ENCODE results near the gene SEC61G. TPM values are rescaled to one million over a fixed set of nuclear protein-coding genes. Genes with fewer than 3 reads are reported as not detected.

Gene SEC61G
- total RNA-seq, 4 donors from 2014 or later, result 226 to 422 (median 267) TPM

DNA sequence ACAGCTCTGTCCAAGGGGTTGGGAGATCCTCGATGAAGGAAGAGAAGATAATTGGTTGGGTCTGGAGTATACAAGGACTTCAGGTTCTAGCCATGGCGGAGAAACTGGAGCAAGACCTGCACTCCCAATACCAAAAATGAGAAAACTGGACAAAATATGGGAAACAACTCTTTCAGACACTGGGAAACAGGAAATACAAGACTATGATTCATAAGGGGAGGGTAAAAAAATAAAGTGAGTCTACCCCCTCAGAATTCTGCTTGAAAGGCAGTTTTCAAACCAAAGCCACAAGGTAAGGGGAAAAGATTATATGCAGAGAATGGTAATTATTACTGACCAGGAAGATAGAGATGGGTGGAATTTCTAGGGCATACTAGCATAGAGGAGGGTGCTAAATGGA is 10.2 kb upstream of the SEC61G start:
- intact Hi-C loops (cut with DNase I), result no loop called here
- whole genome bisulfite sequencing, 2 donors, result 90 to 92% methylated on average over 2 of the region's 2 CpGs
- Histone ChIP-seq H3K27ac (no peak overlapping the region), H3K4me1 (peaks cover 0 to 3% of the 10 kb centered on the region in 2 donors), H3K4me3 (replicated peaks in 1 of 3) (no peak overlapping the region), H3K36me3 (no peaks in the 10 kb centered on the region), H3K9me3 (no peaks in the 10 kb centered on the region), H3K27me3 (no peaks in the 10 kb centered on the region)
- no peak for DNase-seq
- TF ChIP-seq CTCF (IDR thresholded peaks at IDR 0.05) (no peak), POLR2A (IDR thresholded peaks at IDR 0.05) (no peak)

- intact Hi-C loops (cut with DNase I), result no loop called here
- DNase-seq, result no peak
- no peaks in the 10 kb centered on the region for H3K9me3 ChIP-seq
- H3K27ac ChIP-seq, result no peak overlapping the region
- no peak overlapping the region for H3K4me3 ChIP-seq (replicated peaks in 1 of 3)
- no peaks in the 10 kb centered on the region for H3K27me3 ChIP-seq
- peaks cover 0 to 4% of the 10 kb centered on the region in 2 donors for H3K4me1 ChIP-seq
- TF ChIP-seq POLR2A (IDR thresholded peaks at IDR 0.05), result no peak
- TF ChIP-seq CTCF (IDR thresholded peaks at IDR 0.05), result no peak
- H3K36me3 ChIP-seq, result no peaks in the 10 kb centered on the region
- WGBS, 2 donors, result 93 to 94% methylated on average over 9 of the region's 9 CpGs
These were observed 5.8 kb upstream of the SEC61G start for GRCh38 chr7:54764861-54765260.

DNA sequence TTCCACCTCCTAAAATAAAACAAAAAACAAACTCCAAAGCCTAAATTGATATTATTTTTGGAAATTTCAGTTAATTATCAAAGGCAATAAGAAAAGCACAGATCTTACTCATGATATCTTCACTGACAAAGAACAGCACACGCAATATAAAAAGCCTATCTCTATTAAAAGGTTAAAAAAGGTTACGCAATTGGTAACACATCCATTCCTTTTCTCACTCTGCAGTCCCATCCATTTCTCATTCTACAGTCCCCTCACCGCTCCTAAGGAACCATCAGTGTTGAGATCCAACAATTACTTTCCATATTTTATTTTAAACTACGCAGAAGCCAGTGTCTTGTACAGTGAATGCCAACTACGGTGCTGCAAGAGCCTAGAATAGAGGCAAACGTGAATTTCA is 1.3 kb downstream of the SEC61G start:
- no peak for TF ChIP-seq POLR2A (IDR thresholded peaks at IDR 0.05)
- no peak for TF ChIP-seq CTCF (IDR thresholded peaks at IDR 0.05)
- Histone ChIP-seq H3K36me3 (peaks cover 0 to 7% of the 10 kb centered on the region in 2 donors), H3K4me1 (peaks cover 19% of the 10 kb centered on the region in 2 donors), H3K27ac (no peak overlapping the region), H3K9me3 (no peaks in the 10 kb centered on the region), H3K4me3 (replicated peaks in 1 of 3) (peak overlapping the region in 2 of 3 donors; percentile 80 to 94), H3K27me3 (no peaks in the 10 kb centered on the region)
- no peak for DNase-seq
- intact Hi-C loops (cut with DNase I), result no loop called here
- WGBS, 2 donors, result 78 to 79% methylated on average over 6 of the region's 6 CpGs

DNA sequence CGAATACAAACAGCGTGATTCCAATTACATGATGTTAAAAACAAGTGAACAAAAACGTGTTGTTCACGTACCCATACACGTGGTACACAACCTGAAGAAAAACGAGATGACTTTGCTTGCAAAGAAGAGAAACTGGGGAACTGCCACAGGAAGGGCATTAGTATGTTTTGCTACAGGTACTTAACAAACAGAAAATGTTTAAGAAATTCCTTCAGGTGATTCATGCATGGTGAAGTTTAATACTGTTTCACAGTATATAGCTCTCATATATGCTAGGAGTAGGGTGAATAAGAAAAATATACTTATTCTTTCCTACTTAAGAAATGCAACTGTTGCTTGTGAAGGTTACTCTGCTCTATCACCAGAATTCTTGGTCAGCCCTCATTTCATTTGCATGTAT is 9.8 kb downstream of the SEC61G start:
- peak in 1 of 2 donors; percentile 15 for DNase-seq
- H3K4me1 ChIP-seq, result no peaks in the 10 kb centered on the region
- peak overlapping the region in 1 of 3 donors; percentile 39 for H3K27ac ChIP-seq
- 39 to 46% methylated on average over 6 of the region's 6 CpGs for WGBS, 2 donors
- H3K4me3 ChIP-seq (replicated peaks in 1 of 3), result no peak overlapping the region
- TF ChIP-seq POLR2A (IDR thresholded peaks at IDR 0.05) (no peak), CTCF (IDR thresholded peaks at IDR 0.05) (no peak)
- intact Hi-C loops (cut with DNase I), result no loop called here
- H3K36me3 ChIP-seq, result peaks cover 31 to 46% of the 10 kb centered on the region in 2 donors
- H3K27me3 ChIP-seq, result no peaks in the 10 kb centered on the region
- no peaks in the 10 kb centered on the region for H3K9me3 ChIP-seq

GRCh38 chr7:54747234-54747633 is 11.8 kb downstream of the SEC61G start:
- intact Hi-C loops (cut with DNase I), result no loop called here
- H3K9me3 ChIP-seq, result no peaks in the 10 kb centered on the region
- 94 to 96% methylated on average over 5 of the region's 5 CpGs for WGBS, 2 donors
- H3K27ac ChIP-seq, result no peak overlapping the region
- no peak overlapping the region for H3K4me3 ChIP-seq (replicated peaks in 1 of 3)
- H3K27me3 ChIP-seq, result no peaks in the 10 kb centered on the region
- H3K4me1 ChIP-seq, result no peaks in the 10 kb centered on the region
- no peak for TF ChIP-seq POLR2A (IDR thresholded peaks at IDR 0.05)
- no peak for TF ChIP-seq CTCF (IDR thresholded peaks at IDR 0.05)
- DNase-seq, result no peak
- H3K36me3 ChIP-seq, result peaks cover 31 to 36% of the 10 kb centered on the region in 2 donors

All from thyroid gland (tissue), 4 donors.